HepG2 (cell line): ENCODE measurements around the gene CYSTM1.

Experiments
- KLF13 ChIP-seq: sonication (generic); formaldehyde crosslinking; IDR thresholded peaks from 2 replicates; pipeline ENCODE4 v1.4.0; 2020; ENCODE audit warnings: mild to moderate bottlenecking, missing genetic modification reagents
- KLF15 ChIP-seq: sonication (generic); formaldehyde crosslinking; IDR thresholded peaks from 2 replicates; pipeline ENCODE4 v1.8.1; 2023; ENCODE audit warnings: borderline replicate concordance, mild to moderate bottlenecking, inconsistent platforms, missing genetic modification reagents, mixed read lengths
- NFRKB ChIP-seq: fragments of 450-650 bp; IDR thresholded peaks from 2 replicates; pipeline ENCODE4 v1.6.1; 2017
- PCBP1 ChIP-seq: fragments of 200-400 bp; formaldehyde crosslinking; IDR thresholded peaks from 2 replicates; pipeline ENCODE4 v1.6.1; 2017; ENCODE audit warnings: mild to moderate bottlenecking, low read depth, low read length, borderline replicate concordance
- POLR2A ChIP-seq, 2 experiments: IDR thresholded peaks; 2 replicates each; pipeline ENCODE4 v1.6.1; 2011; ENCODE audit warnings: low read depth in 2 of 2, low read length in 2 of 2, mild to moderate bottlenecking in 1 of 2, moderate library complexity in 1 of 2; ENCODE audit not compliant: insufficient read depth in 1 of 2
- SMAD3 ChIP-seq: sonication (generic); formaldehyde crosslinking; IDR thresholded peaks from 2 replicates; pipeline ENCODE4 v1.4.0; 2020; ENCODE audit warnings: missing genetic modification reagents
- SYNCRIP ChIP-seq: fragments of 200-400 bp; formaldehyde crosslinking; IDR thresholded peaks from 2 replicates; pipeline ENCODE4 v1.6.1; 2018; ENCODE audit warnings: mild to moderate bottlenecking, low read depth, low read length; ENCODE audit not compliant: insufficient read depth
- ZFP1 ChIP-seq: IDR thresholded peaks from 2 replicates; pipeline ENCODE4 v1.6.1; 2016
- ZNF224 ChIP-seq: sonication (generic); formaldehyde crosslinking; IDR thresholded peaks from 2 replicates; pipeline ENCODE4 v1.5.0; 2020; ENCODE audit warnings: mild to moderate bottlenecking, missing genetic modification reagents
- ZNF652 ChIP-seq: IDR thresholded peaks from 2 replicates; pipeline ENCODE4 v1.6.1; 2016; ENCODE audit warnings: low read depth, borderline replicate concordance
- ZNF737 ChIP-seq: sonication (generic); formaldehyde crosslinking; IDR thresholded peaks from 2 replicates; pipeline ENCODE4 v1.5.0; 2020; ENCODE audit warnings: missing genetic modification reagents, mild to moderate bottlenecking, borderline replicate concordance
- TF ChIP-seq, protein P1 (sequence below): sonication (generic); formaldehyde crosslinking; IDR thresholded peaks from 2 replicates; pipeline ENCODE4 v1.5.0; 2020; ENCODE audit warnings: mild to moderate bottlenecking, missing genetic modification reagents, moderate library complexity
- TF ChIP-seq, protein P2 (sequence below): sonication (generic); formaldehyde crosslinking; IDR thresholded peaks from 2 replicates; pipeline ENCODE4 v1.8.1; 2023; ENCODE audit warnings: missing genetic modification reagents, inconsistent platforms, borderline replicate concordance

DNA sequence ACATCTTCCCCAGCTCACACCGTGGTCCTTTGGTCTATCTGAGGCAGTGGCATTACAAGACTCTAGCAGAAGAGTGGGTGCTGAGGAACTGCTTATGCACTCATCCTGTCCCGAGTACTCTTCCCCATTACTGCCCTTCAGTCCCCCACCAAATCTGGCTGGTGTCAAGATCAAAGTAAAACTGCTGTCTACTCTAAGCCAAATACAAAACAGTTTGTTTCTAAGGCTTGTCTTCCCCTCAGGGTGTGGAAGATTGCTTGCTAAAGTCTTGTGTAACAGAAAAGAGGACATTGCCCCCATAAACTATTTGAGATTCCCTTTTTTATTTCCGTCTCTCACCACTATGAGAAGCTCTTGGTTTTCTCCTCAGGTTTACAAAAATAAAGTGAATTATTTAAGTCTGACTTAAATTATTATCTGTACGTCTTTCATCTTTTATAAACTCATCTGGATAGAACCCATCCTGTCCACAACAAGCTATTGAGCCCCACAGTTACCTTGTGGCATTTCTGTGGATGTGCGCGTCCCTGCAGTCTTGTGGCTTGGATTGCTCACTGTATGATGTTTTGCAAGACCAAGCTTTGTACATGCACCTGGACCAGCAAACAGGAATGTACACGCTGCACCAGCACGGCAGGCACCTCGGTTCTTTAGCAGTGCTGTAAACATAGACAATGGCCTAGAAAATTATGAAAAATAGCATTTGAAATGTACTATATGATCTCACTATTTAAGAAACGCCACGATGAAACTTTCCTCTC, 61.0 kb downstream of the CYSTM1 start:
- no peak for TF ChIP-seq ZNF737 (CRISPR knock-in tag)
- TF ChIP-seq ZNF224 (CRISPR knock-in tag), result no peak
- TF ChIP-seq KLF13 (CRISPR knock-in tag), result no peak
- no peak for TF ChIP-seq PCBP1
- TF ChIP-seq KLF15 (CRISPR knock-in tag), result no peak
- TF ChIP-seq, protein P1, sequence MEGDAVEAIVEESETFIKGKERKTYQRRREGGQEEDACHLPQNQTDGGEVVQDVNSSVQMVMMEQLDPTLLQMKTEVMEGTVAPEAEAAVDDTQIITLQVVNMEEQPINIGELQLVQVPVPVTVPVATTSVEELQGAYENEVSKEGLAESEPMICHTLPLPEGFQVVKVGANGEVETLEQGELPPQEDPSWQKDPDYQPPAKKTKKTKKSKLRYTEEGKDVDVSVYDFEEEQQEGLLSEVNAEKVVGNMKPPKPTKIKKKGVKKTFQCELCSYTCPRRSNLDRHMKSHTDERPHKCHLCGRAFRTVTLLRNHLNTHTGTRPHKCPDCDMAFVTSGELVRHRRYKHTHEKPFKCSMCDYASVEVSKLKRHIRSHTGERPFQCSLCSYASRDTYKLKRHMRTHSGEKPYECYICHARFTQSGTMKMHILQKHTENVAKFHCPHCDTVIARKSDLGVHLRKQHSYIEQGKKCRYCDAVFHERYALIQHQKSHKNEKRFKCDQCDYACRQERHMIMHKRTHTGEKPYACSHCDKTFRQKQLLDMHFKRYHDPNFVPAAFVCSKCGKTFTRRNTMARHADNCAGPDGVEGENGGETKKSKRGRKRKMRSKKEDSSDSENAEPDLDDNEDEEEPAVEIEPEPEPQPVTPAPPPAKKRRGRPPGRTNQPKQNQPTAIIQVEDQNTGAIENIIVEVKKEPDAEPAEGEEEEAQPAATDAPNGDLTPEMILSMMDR (CRISPR knock-in tag), result no peak
- no peak for TF ChIP-seq ZNF652 (CRISPR knock-in tag)
- TF ChIP-seq SMAD3, result no peak
- no peak for TF ChIP-seq POLR2A (IDR thresholded peaks at IDR 0.05; ENCODE audit: insufficient read depth in 1 of 2, low read depth in 2 of 2, low read length in 2 of 2)
- TF ChIP-seq, protein P2, sequence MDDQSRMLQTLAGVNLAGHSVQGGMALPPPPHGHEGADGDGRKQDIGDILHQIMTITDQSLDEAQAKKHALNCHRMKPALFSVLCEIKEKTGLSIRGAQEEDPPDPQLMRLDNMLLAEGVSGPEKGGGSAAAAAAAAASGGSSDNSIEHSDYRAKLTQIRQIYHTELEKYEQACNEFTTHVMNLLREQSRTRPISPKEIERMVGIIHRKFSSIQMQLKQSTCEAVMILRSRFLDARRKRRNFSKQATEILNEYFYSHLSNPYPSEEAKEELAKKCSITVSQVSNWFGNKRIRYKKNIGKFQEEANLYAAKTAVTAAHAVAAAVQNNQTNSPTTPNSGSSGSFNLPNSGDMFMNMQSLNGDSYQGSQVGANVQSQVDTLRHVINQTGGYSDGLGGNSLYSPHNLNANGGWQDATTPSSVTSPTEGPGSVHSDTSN (CRISPR knock-in tag), result no peak
- no peak for TF ChIP-seq NFRKB
- no peak for TF ChIP-seq SYNCRIP
- no peak for TF ChIP-seq ZFP1 (CRISPR knock-in tag)
